BE2C (cell line): ENCODE results near the gene MBP.

Experiments used
- DNase-seq: peaks from one replicate; pipeline ENCODE4 v3.0.0-alpha.2; 2020
- H3K27me3 ChIP-seq: fragments of 250-450 bp; sonication (Bioruptor Pico); 2 replicates; pipeline ENCODE4 v1.5.1; 2020; ENCODE audit warnings: mild to moderate bottlenecking
- H3K36me3 ChIP-seq: fragments of 250-450 bp; sonication (Bioruptor Pico); 2 replicates; pipeline ENCODE4 v1.5.1; 2020; ENCODE audit warnings: mild to moderate bottlenecking
- H3K4me1 ChIP-seq: fragments of 250-450 bp; sonication (Bioruptor Pico); 2 replicates; pipeline ENCODE4 v1.5.1; 2020
- H3K4me3 ChIP-seq: 2 replicates; pipeline ENCODE4 v1.5.1; 2011; ENCODE audit warnings: low read depth, low read length
- H3K9me3 ChIP-seq: fragments of 250-450 bp; sonication (Bioruptor Pico); 2 replicates; pipeline ENCODE4 v1.5.1; 2020
- CTCF ChIP-seq: IDR thresholded peaks from 2 replicates; pipeline ENCODE4 v1.5.1; 2012; ENCODE audit warnings: mild to moderate bottlenecking, low read depth, low read length

The MBP gene

DNA sequence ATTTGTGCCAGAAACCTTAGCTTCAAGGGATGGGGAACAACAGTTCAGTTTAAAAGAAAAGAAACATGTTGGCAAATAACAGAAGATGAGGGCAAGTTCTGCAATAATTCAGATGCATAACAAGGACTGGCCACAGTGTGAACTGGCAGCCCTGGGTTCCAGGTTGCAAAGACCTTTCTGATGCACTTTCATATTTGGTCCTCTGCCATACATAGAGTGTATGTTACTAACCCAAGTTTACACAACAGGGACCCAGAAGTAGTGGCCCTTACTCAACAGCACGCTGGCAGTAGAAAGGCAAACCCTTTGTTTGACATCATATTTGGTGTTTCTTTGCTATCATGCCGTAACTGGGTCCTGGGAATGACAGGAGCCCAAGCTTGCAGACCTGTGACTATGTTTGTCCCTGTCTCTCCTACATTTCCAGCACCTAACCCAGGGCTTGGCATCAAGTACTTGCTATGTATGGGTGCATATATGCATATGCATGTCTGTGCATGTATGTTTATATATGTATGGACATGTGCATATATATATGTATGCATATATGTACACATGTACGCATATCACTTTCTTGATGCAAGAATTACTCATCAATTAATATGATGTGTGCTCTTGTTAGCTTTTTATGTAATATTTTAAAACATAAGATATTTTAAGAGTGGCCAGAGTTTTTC is 94.3 kb downstream of the MBP start:
- H3K4me3 ChIP-seq = no peak overlapping the region
- H3K4me1 ChIP-seq = no peaks in the 10 kb centered on the region
- H3K27me3 ChIP-seq = no peaks in the 10 kb centered on the region

DNA sequence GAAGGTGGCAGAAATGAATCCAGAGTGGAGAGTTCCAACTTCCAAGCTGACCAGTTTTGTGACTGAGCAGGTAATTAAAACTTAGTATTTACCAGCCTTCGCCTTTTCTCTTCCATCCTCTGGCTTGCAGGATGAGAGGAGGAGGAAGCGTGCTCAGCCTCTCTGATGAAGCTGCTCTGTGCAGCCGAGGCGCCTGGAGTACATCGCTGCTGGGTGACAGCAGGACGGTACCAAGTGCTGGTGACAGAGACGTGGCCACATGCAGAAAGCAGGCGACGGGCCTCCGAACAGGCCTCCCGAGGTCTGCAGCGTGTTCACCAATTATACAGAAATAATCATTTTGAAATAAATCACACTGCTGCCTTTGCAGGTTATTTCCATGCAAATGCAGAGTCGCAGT is 95.0 kb downstream of the MBP start:
- Histone ChIP-seq H3K9me3 (no peaks in the 10 kb centered on the region), H3K4me3 (no peak overlapping the region), H3K36me3 (no peaks in the 10 kb centered on the region), H3K4me1 (no peaks in the 10 kb centered on the region), H3K27me3 (no peaks in the 10 kb centered on the region)
- TF ChIP-seq CTCF = no peak
- no peak for DNase-seq

More for the DNA sequence above, 94.3 kb downstream of the MBP start:
- DNase-seq = no peak
- TF ChIP-seq CTCF = no peak
- Histone ChIP-seq H3K36me3 (no peaks in the 10 kb centered on the region), H3K9me3 (no peaks in the 10 kb centered on the region)

GRCh38 chr18:77035380-77036187 is 97.0 kb downstream of the MBP start:
- Histone ChIP-seq H3K27me3 (no peaks in the 10 kb centered on the region), H3K4me1 (no peaks in the 10 kb centered on the region), H3K9me3 (no peaks in the 10 kb centered on the region), H3K4me3 (no peak overlapping the region), H3K36me3 (no peaks in the 10 kb centered on the region)
- DNase-seq = no peak
- TF ChIP-seq CTCF = no peak

DNA sequence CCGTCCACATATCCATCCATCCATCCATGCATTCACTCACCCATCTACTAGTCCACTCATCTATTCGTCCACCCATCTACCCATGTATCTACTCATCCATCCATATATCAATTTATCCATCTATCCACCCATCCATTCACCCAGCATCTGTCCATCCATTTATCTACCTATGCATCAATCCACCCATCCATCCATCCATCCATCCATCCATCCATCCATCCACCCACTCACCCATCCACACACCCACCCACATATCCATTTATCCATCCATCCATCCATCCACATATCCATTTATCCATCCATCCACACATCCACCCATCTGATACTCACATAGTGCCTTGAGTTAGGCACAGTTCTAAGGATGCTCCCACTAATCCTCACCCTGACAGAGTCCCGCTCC is 99.0 kb downstream of the MBP start:
- no peak for TF ChIP-seq CTCF
- Histone ChIP-seq H3K4me1 (no peaks in the 10 kb centered on the region), H3K9me3 (no peaks in the 10 kb centered on the region), H3K36me3 (no peaks in the 10 kb centered on the region), H3K4me3 (no peak overlapping the region), H3K27me3 (no peaks in the 10 kb centered on the region)
- no peak for DNase-seq

DNA sequence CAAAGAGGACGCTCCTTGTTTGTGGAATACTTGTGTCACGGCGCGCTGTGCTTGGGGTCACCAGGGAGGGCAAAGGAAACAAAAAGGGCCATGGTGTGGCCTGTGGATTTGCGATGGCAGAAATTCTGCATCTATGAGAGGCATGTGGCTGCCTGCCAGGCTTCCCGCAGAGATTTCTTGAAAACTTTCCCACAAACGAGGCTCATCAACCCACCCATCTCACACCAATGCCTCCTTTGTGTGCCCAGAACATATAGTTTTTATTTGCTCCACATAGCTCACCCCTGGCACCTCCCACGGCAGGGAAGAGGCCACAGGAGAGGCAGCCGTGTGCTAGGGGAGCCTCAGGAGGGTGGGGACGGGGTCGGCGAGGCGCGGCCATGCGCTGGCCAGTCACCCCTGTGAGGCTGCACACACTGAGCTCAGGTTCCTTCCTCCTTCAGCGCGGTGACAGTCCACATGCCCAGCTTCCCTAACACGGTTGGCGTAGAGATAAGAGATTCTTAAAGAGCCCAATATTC is 100.3 kb downstream of the MBP start:
- H3K4me3 ChIP-seq = no peak overlapping the region
- no peaks in the 10 kb centered on the region for H3K9me3 ChIP-seq
- no peak for DNase-seq
- H3K27me3 ChIP-seq = no peaks in the 10 kb centered on the region
- no peaks in the 10 kb centered on the region for H3K36me3 ChIP-seq
- TF ChIP-seq CTCF = no peak
- H3K4me1 ChIP-seq = no peaks in the 10 kb centered on the region

- H3K4me3 ChIP-seq = no peak overlapping the region
- H3K4me1 ChIP-seq = no peaks in the 10 kb centered on the region
- no peak for DNase-seq
- H3K9me3 ChIP-seq = no peaks in the 10 kb centered on the region
- no peak for TF ChIP-seq CTCF
- no peaks in the 10 kb centered on the region for H3K36me3 ChIP-seq
- no peaks in the 10 kb centered on the region for H3K27me3 ChIP-seq
Measured at GRCh38 chr18:77031662-77032061, 100.9 kb downstream of the MBP start.
